Skin of body (tissue), 2 donors: Measurements from ENCODE around the gene SLC12A6. TPM values are rescaled to one million over a fixed set of nuclear protein-coding genes. Genes with fewer than 3 reads are reported as not detected.

ENCODE experiments used
- DNase-seq: peaks from one replicate; lab custom pipeline; 2025; lab: John Stamatoyannopoulos, UW
- total RNA-seq: library from RNA; depleted of rRNA; stranded (reverse); fragments of >200 nt; gene quantifications from one replicate; pipeline ENCODE4 v1.2.3, GENCODE V29; 2014

Gene SLC12A6
- total RNA-seq, 1 donor from 2014 or later = 18.3 TPM

GRCh38 chr15:34264076-34264475, 73.5 kb downstream of the SLC12A6 start:
- DNase-seq = no peak

DNA sequence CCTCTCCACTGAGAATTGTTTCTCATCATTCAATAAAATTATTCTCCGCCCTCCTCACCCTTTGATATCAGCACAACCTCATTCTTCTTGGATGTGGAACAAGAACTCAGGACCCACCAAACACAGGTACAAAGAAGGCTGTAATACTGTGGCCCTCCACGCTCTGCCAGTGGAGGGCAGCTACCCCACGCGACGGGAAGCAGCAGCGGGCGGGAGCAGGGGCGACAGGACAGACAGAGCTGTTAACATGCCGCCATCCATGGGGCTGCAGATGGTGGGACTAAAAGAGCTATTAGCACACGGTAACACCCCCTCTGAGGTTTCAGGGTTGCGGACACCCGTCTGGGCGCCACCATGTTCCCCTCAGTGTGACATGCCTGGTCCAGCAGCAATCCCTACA, 75.2 kb downstream of the SLC12A6 start:
- no peak for DNase-seq

- DNase-seq = no peak
These were observed 78.0 kb downstream of the SLC12A6 start for GRCh38 chr15:34259566-34259965.

- no peak for DNase-seq
These were observed 79.4 kb downstream of the SLC12A6 start for GRCh38 chr15:34258151-34258550.

- DNase-seq = no peak
These were observed 85.0 kb downstream of the SLC12A6 start for GRCh38 chr15:34252545-34252944.

- no peak for DNase-seq
These were observed 89.4 kb downstream of the SLC12A6 start for GRCh38 chr15:34248190-34248589.

GRCh38 chr15:34246276-34246976, 91.2 kb downstream of the SLC12A6 start:
- DNase-seq = no peak

- no peak for DNase-seq
These were observed 94.4 kb downstream of the SLC12A6 start for GRCh38 chr15:34243226-34243625.

DNA sequence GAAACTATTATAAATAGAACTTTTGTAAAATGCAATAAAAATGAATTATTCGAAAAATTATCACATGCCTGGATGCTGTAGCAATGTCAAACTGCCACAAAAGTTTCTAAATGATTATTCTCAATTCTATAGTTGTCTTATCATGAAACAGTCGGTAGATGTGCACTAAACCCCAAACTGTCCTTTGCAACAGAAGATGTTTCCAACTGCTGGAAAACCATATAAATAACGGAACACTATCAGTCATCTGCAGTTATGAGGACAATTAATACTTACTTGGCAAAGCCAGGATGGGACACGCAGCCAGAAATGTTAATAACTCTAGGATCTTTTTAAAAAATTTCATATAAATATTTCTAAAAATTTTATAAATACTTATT, 95.3 kb downstream of the SLC12A6 start:
- DNase-seq = no peak

DNA sequence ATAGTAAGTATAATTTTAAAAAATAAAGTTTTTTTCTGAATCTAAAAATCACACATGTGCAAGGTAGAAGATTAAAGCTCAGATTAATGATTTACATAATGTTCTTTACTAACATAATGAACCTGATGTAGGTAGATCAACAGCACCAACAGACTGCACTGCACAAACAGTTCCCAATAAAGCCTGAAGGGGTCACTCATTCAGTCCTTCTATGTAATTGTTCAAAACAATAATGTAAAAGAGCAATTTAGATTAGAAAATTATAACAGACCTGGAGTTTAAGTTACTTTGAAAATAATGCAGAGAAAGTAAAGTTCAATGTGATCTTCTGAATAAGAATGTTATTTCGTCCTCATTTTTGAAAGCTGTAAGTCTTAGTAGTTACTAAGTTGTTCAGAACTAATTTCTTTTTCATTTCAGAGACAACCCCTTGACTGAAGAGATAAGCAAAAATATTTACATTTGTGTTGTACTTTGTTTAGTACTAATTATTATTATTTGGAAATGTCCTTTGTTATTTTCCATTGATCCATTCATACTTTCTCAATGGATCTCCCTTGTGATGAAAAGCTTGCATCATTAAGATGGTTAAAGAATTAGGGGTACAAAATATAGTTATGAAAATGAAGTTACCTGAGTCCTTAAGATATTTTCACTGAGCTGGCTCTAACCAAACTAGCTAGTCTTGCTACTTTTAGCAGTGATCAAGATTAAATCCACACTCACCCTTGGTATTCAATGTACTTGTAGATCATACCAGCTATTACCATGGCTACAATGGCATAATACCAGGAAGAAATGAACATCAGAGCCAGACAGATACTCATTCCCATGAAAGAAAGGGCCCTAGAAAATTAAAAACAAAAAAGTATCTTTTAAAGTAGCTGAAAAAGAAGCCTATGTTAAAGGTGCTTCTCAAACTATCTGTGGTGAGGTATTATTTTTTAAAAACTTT, 95.9 kb downstream of the SLC12A6 start:
- DNase-seq = no peak

GRCh38 chr15:34240537-34240936, 97.0 kb downstream of the SLC12A6 start:
- no peak for DNase-seq

DNA sequence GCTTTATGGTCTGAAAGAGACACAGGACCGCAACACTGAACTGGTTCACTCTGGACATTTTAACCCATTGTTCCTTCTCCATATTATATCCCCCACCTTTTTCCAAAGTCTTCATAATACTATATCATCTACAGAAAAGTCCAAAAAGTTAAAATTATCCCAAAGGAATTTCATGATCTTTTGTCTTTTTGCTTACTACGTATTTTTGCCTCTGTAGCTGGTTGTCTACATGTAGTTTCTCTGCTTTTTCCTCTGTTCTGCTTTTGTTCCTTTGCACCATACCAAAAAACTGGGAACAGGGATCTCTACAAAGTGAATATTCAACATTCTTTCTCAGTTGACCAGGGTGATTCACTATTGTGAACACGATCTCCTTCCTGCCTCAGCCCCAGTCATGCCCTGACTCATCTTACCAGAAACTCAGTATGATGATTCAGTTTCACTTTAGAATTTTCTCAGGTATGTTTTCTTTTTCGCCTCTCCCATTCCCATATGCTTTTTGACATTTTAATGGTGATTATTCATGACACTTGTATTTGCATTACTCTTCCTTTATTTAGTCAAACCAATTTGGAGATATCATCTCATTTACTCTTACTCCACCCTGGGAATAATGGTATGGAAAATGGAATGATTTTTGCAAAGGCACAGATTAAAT, 98.3 kb downstream of the SLC12A6 start:
- DNase-seq = no peak

- no peak for DNase-seq
These were observed 104.0 kb downstream of the SLC12A6 start for GRCh38 chr15:34233614-34234013.

GRCh38 chr15:34223904-34224596, 113.5 kb downstream of the SLC12A6 start:
- no peak for DNase-seq

DNA sequence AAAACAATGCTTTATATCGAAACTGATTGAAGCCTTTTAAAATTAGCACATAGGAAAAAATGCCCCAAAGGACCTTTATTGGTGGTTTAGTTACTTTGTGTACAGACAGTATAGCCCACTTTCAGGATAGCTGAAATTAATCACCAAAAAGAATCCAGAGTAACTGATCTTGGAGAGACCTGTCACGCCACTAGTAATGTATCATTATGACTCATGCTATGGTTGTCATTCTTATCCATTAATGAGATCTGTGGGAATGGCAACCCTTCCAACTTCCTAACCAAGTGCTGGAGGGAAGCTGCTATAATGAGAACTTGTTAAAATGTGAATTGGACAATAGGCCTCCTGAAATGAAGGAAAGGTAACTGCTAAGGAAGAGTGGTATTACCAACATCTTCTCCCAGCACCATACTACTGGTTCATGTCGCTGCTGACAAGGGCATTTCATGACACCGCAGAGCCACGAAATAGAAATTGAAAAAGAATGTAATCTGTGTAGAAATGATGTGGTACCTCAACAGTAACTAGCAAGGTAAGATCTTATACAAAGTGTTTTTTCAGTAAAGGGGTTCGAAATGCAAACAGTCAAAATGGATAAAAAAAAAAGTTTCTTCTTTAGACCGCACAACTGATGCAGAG, 119.9 kb downstream of the SLC12A6 start:
- DNase-seq = no peak

GRCh38 chr15:34216527-34217270, 120.9 kb downstream of the SLC12A6 start:
- no peak for DNase-seq

DNA sequence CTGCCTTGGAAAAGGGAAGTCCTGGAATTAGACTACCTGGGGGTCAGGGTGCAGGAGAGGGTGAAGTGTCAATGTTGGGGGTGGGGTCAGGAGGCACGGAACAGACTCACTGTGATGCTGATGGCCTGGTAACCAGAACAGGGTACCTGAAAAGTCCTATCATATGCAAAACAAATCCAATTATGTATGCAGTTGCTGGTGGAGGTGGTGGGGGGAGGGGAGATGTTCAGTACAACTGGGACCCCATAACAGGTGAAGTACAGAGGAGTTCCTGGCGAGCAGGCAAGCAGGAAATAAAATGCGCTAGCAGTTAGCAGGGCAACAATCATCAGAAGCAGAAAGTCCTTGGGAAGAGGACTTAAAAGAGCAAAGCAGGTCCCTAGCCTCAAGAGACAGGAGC, 123.4 kb downstream of the SLC12A6 start:
- no peak for DNase-seq

DNA sequence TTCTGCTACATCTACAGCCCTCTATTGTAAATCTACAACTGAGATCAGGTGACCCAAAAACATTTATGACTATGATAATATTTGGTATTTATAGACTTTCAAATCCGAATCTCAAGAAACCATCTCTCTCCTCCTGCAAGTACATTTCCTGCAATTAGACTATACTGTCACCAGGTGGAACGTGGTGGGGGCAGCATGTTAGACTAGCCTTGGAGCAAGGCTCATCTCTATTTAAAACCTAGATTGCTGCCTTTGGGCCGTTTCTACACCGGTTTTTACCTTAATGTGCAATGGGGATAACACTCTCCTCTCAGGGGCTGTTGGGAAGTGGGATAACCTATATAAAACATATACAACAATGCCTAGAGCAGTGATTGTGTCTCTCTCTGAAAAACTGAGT, 123.9 kb downstream of the SLC12A6 start:
- no peak for DNase-seq

GRCh38 chr15:34209421-34210282, 127.9 kb downstream of the SLC12A6 start, which contains the start of gene KATNBL1:
TSS of gene KATNBL1 (minus strand) at chr15:34210096. CDS start at chr15:34163676, 46,420 bp downstream.
- DNase-seq = peak; percentile 94
